ENCODE data around the gene ACBD5.

GRCh38 chr10:27190508-27190907, 50.1 kb downstream of the ACBD5 start:
- TF ChIP-seq CTCF (tag by site-specific recombination; IDR thresholded peaks at IDR 0.05) (no peak), YY1 (tag by site-specific recombination; IDR thresholded peaks at IDR 0.05) (no peak), ZNF211 (tag by site-specific recombination; IDR thresholded peaks at IDR 0.05; ENCODE audit: low read depth) (no peak), FEZF1 (tag by site-specific recombination; IDR thresholded peaks at IDR 0.05) (no peak), ZNF704 (tag by site-specific recombination; IDR thresholded peaks at IDR 0.05) (no peak), ZBTB20 (tag by site-specific recombination; IDR thresholded peaks at IDR 0.05) (no peak), ZNF529 (tag by site-specific recombination; IDR thresholded peaks at IDR 0.05; ENCODE audit: insufficient replicate concordance) (no peak), ZSCAN16 (tag by site-specific recombination; IDR thresholded peaks at IDR 0.05) (no peak), ZNF548 (tag by site-specific recombination; IDR thresholded peaks at IDR 0.05) (no peak), PRDM1 (tag by site-specific recombination; IDR thresholded peaks at IDR 0.05) (no peak)
